MCF 10A (cell line): ENCODE results near the gene TTC16. TPM values are rescaled to one million over a fixed set of nuclear protein-coding genes. Genes with fewer than 3 reads are reported as not detected.

Experiments
- BruUV-seq: library from RNA; stranded (reverse); fragments of 400-500 nt; replicated peaks from 2 replicates; lab custom pipeline; 2021; lab: Mats Ljungman, UMichigan
- CTCF ChIA-PET: fragments of 300-600 bp; sonication (Branson Sonifier 250); formaldehyde crosslinking; extraction: SDS; loops from one replicate; lab custom pipeline; 2021; ENCODE audit warnings: antibody characterized with exemption, inconsistent platforms; lab: Yijun Ruan, JAX
- POLR2A ChIA-PET: fragments of 300-600, 350-650 bp; sonication (Branson Sonifier 250); formaldehyde crosslinking; extraction: SDS; loops from one replicate; lab custom pipeline; 2020; ENCODE audit warnings: antibody characterized with exemption, inconsistent platforms; lab: Yijun Ruan, JAX
- DNase-seq: peaks from one replicate; pipeline ENCODE4 v3.0.0-alpha.2; 2018; ENCODE audit not compliant: unreplicated experiment
- H3K27ac Mint-ChIP-seq: one replicate; pipeline ENCODE4 v1.8.0; 2022; ENCODE audit warnings: mild to moderate bottlenecking, low read depth, mixed read lengths; ENCODE audit not compliant: unreplicated experiment
- H3K27me3 Mint-ChIP-seq: one replicate; pipeline ENCODE4 v1.8.0; 2022; ENCODE audit warnings: mixed read lengths; ENCODE audit not compliant: insufficient read depth, unreplicated experiment
- H3K36me3 Mint-ChIP-seq: one replicate; pipeline ENCODE4 v1.8.0; 2022; ENCODE audit warnings: mild to moderate bottlenecking, moderate library complexity, mixed read lengths; ENCODE audit not compliant: insufficient read depth, unreplicated experiment
- H3K4me1 Mint-ChIP-seq: one replicate; pipeline ENCODE4 v1.8.0; 2022; ENCODE audit warnings: mixed read lengths; ENCODE audit not compliant: insufficient read depth, unreplicated experiment
- H3K4me3 Mint-ChIP-seq: one replicate; pipeline ENCODE4 v1.8.0; 2022; ENCODE audit warnings: mild to moderate bottlenecking, moderate library complexity, mixed read lengths; ENCODE audit not compliant: unreplicated experiment
- H3K9me3 Mint-ChIP-seq: one replicate; pipeline ENCODE4 v1.8.0; 2022; ENCODE audit warnings: mixed read lengths; ENCODE audit not compliant: unreplicated experiment
- CTCF ChIP-seq: fragments of 200-600 bp; IDR thresholded peaks from one replicate; pipeline ENCODE4 v1.8.0; 2022; ENCODE audit warnings: antibody characterized with exemption, mild to moderate bottlenecking; ENCODE audit not compliant: unreplicated experiment
- intact Hi-C: fragments of 100-400 bp; cut with micrococcal nuclease; formaldehyde crosslinking; loops from 2 replicates; pipeline ENCODE4 v1.14.1; 2022
- total RNA-seq: library from RNA; stranded (reverse); gene quantifications from 2 replicates; pipeline ENCODE4 v1.2.3, GENCODE V29; 2022

Gene TTC16
- total RNA-seq, 1 experiment from 2014 or later = 0.19 TPM

DNA sequence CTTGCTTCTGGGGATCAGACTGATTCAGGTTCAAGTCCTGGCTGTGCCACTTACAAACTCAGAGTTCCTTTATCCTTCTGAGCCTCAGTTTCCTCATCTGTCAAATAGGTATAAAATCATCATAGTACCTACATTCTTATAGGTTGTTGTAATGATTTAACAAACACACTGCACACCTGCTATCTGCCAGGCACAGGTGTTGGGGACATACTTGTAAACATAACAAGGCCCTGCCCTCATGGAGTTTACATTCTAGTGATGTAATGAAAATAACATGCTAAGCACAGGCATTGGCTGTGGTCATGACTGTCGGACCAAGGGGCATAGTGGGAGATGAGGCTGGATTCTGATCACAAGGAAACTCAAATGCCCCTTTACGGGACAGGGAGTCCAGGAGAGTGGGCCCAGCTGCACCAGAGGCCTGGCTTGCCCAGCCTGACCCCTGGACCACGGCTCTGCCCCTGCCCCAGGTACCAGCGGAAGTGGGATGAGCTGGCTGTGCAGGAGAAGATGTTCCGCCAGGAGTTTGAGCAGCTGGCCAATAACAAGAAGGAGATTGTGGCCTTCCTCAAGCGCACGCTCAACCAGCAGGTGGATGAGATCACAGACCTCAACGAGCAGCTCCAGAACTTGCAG is 6.8 kb upstream of the TTC16 start:
- intact Hi-C loops = no loop called here
- H3K9me3 Mint-ChIP-seq = no peaks in the 10 kb centered on the region
- BruUV-seq = no TSS peak
- no peak overlapping the region for H3K27ac Mint-ChIP-seq
- DNase-seq = no peak
- ChIA-PET CTCF (no interaction called here), POLR2A (interaction anchor here (1.0 kb wide), 1 partner anchor 26 kb away, joined by 3 read pairs; the partner anchor contains the start of gene TOR2A)
- no peaks in the 10 kb centered on the region for H3K36me3 Mint-ChIP-seq
- no peak for TF ChIP-seq CTCF
- H3K4me3 Mint-ChIP-seq = no peak overlapping the region
- H3K27me3 Mint-ChIP-seq = no peaks in the 10 kb centered on the region
- no peaks in the 10 kb centered on the region for H3K4me1 Mint-ChIP-seq

GRCh38 chr9:127710204-127710783 is 5.6 kb upstream of the TTC16 start:
- Mint-ChIP-seq H3K27me3 (no peaks in the 10 kb centered on the region), H3K27ac (no peak overlapping the region), H3K4me3 (no peak overlapping the region), H3K4me1 (no peaks in the 10 kb centered on the region), H3K9me3 (no peaks in the 10 kb centered on the region), H3K36me3 (no peaks in the 10 kb centered on the region)
- intact Hi-C loops = no loop called here
- CTCF ChIA-PET = interaction anchor here (0.5 to 0.7 kb wide), 2 partner anchors 88 to 192 kb away, joined by 3 read pairs; no protein-coding TSS in a partner anchor
- BruUV-seq = no TSS peak
- no peak for DNase-seq
- POLR2A ChIA-PET = interaction anchor here (1.0 kb wide), 1 partner anchor 25 kb away, joined by 3 read pairs; the partner anchor contains the start of gene TOR2A
- no peak for TF ChIP-seq CTCF

DNA sequence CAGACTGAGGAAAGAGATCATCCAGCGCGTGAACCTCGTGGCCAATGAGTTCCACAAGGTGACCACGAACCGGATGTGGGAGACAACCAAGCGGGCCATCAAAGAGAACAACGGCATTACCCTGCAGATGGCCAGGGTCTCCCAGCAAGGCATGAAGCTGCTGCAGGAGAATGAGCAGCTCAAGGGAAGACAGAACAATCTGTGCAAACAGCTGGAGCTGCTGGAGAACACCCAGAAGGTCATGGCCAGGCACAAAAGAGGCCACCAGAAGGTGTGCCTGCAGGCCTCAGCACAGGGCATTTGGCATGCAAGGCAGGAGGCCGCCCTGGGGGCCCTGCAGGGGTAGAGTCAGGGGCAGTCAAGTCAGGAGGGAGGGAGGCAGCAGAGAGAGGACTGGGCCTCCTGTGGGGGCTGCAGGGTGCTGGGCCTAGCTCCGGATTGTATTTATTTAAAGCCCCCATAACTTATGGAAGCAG is 4.6 kb upstream of the TTC16 start:
- CTCF ChIA-PET = interaction anchor here (0.6 kb wide), 1 partner anchor 223 kb away, joined by 3 read pairs; no protein-coding TSS in a partner anchor

More for the DNA sequence above, 4.6 kb upstream of the TTC16 start:
- Mint-ChIP-seq H3K27me3 (no peaks in the 10 kb centered on the region), H3K4me3 (no peak overlapping the region), H3K9me3 (no peaks in the 10 kb centered on the region), H3K36me3 (no peaks in the 10 kb centered on the region), H3K27ac (no peak overlapping the region), H3K4me1 (peaks cover 6% of the 10 kb centered on the region)
- intact Hi-C loops = no loop called here
- TF ChIP-seq CTCF = no peak
- no peak for DNase-seq
- POLR2A ChIA-PET = no interaction called here
- no TSS peak for BruUV-seq
